GM21423 (cell line): ENCODE data around the gene ADSS2.
"Not testable (repeated sequence)": the region's sequence is repeated elsewhere in the genome, so short reads cannot be mapped to it uniquely, and the experiment has no call there.

ENCODE experiments used
- ATAC-seq: cut with Tn5 transposase; IDR thresholded peaks from one replicate; pipeline ENCODE4 v1.9.1; 2021; ENCODE audit warnings: mild to moderate bottlenecking, moderate library complexity; ENCODE audit not compliant: unreplicated experiment

The ADSS2 gene

DNA sequence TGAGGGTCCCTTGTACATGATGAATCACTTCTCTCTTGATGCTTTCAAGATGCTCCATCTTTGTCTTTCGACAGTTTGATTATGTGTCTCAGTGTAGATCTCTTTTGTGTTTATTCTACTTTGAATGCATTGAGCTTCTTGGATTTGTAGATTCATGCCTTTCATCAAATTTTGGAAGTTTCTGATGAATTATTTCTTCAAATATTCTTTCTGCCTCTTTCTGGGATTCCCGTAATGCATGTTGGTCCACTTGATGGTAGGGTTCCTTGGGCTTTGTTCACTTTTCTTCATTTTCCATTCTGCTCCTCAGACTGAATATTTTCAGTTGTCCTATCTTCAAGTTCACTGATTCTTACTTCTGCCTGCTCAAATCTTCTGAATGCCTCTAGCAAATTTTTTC, 50.7 kb downstream of the ADSS2 start:
- ATAC-seq: no peak

DNA sequence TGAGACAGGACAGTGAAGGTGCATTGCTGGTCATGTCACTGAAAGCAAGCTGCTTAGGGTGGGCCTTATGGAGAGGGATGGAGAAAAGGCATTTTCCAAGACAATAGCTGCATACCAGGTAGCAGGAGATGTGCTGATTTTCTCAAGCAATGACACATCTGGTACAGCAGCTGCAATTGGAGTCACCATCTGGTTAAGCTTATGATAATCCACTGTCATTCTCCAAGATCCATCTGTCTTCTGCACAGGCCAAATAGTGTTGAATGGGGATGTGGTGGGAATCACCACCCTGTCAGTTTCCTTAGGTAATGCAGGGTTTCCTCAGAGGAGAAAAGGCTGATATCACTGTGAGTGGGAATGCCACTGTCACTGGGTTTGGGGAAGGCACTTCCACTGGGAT, 54.6 kb downstream of the ADSS2 start:
- no peak for ATAC-seq

DNA sequence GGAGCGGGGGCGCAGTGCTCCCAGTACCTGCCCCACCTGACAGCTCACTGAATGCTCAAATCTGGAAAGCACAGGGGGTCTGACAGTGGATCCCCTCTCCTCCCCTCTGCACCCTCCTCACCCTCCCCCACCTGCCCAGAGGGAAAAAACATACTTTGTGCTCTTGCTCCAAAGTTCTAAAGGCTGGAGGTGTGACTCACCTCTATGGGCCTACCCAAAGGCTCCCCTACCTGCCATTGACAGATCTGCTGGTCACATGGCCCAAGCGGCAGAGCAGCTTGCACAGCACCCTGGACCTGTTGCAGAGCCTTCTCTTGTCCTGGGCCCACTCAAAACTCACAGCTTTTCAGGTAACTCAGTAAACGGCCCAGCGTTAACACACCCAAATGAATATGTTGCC, 55.7 kb downstream of the ADSS2 start:
- ATAC-seq: no peak

- ATAC-seq: no peak
These were observed 56.6 kb downstream of the ADSS2 start for GRCh38 chr1:244394826-244395765.

GRCh38 chr1:244394346-244394745, 57.4 kb downstream of the ADSS2 start:
- no peak for ATAC-seq

DNA sequence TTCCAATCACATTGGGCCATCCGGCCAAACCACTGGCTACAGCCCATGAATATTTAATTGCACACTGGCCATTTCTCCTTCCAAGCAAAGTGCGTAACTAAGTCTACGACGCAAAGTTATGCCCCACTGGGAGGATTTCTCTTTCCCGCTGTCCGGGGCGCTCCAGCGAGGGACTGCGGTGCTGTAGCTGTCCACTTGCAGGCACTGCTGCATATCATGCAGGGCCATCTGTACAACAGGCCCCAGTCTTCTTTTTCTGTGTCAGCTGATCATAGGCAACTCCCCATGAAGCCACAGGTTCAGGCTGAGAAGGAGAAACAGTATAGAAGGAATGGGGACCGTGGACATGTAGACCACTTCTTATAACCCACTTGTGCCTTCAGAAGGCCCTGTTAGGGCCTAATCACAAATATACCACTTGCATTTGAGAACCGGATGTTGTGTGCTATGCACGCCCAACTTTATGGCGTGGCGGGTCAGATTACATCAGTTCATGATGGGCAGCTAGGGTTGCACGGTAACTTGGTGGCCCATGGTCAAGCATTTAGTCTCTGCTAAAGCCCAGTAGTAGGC, 58.0 kb downstream of the ADSS2 start:
- ATAC-seq: no peak

GRCh38 chr1:244391761-244392160, 59.9 kb downstream of the ADSS2 start:
- no peak for ATAC-seq

DNA sequence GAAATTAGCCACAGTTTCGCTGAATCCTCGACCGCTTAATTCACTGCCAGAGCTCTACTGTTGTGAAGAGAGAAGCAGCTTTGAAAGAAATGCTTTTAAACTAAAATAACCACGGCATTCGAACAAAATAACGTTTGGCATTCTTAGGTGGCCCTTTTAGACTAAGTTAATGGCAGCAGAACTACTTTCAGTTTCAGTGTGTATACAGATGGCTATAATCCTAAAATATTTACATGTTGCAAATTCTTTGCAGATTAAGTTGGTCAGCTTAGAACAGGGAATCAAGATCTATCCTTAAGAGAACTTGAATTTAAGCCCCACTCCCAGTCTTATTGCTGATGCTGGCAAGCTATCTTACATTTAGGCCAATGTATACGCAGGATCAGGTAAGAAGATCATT, 62.7 kb downstream of the ADSS2 start:
- no peak for ATAC-seq

DNA sequence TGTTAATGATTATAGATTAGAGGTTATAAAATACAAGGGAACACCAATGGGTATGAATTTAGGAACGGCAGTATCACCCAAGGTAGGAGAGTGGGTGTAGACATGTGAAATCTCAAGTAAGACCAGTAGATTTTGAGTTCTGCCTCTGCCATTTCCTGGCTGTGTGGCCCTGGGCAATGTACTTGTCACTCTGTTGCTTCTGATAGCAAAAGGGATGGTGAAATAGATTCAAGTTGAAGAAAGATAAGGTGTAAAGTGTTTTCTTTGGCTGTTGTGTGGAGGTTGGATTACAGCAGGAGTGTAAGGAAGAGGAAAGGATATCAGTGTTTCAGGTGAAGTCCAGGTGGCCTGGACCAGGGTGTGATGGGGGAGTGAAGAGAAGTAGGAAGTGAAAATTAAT, 64.3 kb downstream of the ADSS2 start:
- no peak for ATAC-seq

DNA sequence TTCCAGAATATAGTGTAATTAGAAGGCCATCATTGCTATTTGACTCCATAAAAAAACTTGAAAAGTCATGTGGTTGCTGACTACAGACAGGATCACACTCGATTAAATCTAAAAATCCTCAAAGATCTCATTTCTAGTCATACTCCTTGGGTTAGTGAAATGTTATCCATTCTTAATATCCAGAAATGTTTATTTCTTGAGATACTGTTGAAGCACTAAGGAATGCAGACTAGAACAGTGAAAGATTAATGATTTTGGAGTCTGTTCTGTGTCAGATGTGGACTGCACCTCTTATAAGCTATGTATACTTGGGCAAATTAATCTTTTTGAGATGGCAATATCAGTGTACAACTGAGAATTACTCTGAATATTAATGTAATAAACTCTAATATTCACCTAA, 65.1 kb downstream of the ADSS2 start:
- no peak for ATAC-seq

GRCh38 chr1:244384066-244384465, 67.6 kb downstream of the ADSS2 start:
- no peak for ATAC-seq

DNA sequence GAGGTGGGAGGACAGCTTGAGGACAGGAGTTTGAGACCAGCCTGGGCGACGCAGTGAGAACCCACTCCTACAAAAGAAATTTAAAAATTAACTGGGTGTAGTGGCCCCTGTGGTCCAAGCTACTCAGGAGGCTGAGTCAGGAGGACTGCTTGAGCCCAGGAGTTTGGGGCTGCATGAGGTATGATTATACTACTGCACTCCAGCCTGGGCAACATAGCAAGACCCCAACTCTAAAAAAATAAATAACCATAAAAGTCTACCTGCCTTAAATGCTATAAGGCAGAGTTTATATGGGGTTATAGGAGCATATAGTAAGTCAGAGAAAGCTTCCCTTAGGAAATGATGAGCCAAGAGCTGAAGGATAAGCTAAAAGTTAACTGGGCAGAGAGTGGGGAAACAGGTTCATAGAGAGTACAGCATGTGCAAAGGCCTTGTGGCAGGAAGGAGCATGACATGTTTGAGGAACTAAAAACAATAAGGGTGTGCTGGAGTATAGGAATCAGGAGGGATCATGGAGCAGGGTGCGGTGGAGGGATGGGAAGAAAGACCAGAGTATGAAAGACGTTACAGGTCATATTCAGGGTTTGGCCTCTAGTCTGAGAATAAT, 68.3 kb downstream of the ADSS2 start:
- ATAC-seq: no peak

- ATAC-seq: no peak
These were observed 69.7 kb downstream of the ADSS2 start for GRCh38 chr1:244381878-244382565.

- no peak for ATAC-seq
These were observed 75.6 kb downstream of the ADSS2 start for GRCh38 chr1:244376126-244376525.

- no peak for ATAC-seq
These were observed 76.7 kb downstream of the ADSS2 start for GRCh38 chr1:244375051-244375450.

GRCh38 chr1:244374484-244374883, 77.2 kb downstream of the ADSS2 start:
- not testable (repeated sequence) for ATAC-seq

GRCh38 chr1:244371242-244372141, 80.2 kb downstream of the ADSS2 start:
- no peak for ATAC-seq

DNA sequence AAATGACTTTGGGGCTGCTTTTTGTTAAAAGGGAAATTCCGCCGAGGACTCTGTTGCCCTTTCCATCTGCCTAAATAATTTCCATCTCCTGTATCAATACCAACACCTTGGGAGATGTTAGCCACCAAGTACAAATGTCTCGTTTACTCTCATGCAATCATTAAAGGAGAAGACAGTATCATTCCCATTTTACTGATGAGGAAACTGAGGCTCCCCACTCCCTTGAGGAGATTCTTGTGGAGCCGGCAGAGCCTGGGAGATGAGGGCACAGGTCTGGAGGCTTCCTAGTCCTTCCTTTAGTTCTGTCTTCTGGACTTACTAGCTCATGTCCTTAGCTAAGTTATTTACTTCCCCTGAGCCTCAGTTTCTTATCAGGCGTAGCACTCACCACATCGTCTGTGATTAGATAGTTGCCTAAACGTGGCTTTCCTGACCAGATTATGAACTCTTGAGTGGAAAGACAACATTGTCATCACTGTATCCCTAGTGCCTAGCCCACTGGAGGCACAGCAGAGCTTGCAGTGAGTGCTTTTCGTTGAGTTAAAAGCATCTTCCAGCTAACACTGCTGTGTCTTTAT, 81.6 kb downstream of the ADSS2 start:
- no peak for ATAC-seq

- no peak for ATAC-seq
These were observed 82.3 kb downstream of the ADSS2 start for GRCh38 chr1:244369256-244370057.
